NCI-H1105 treated with DMSO at 0.1 percent for 48 hours (cell line): ENCODE results near the gene RASD1.
"Not testable (repeated sequence)": the region's sequence is repeated elsewhere in the genome, so short reads cannot be mapped to it uniquely, and the experiment has no call there.

ENCODE experiments used
- DNase-seq: peaks from one replicate; lab custom pipeline; 2025; lab: John Stamatoyannopoulos, UW

Gene RASD1

GRCh38 chr17:17469358-17469757 lies 26.8 kb downstream of the RASD1 start:
- DNase-seq, result no peak

- no peak for DNase-seq
Observed at GRCh38 chr17:17468217-17469010, 27.8 kb downstream of the RASD1 start.

- DNase-seq, result no peak
Observed at GRCh38 chr17:17467720-17468119, 28.5 kb downstream of the RASD1 start.

- DNase-seq, result no peak
Observed at GRCh38 chr17:17467016-17467415, 29.2 kb downstream of the RASD1 start.

GRCh38 chr17:17466511-17466910 lies 29.7 kb downstream of the RASD1 start:
- no peak for DNase-seq

- not testable (repeated sequence) for DNase-seq
Observed at GRCh38 chr17:17465878-17466277, 30.3 kb downstream of the RASD1 start.

- DNase-seq, result no peak
Observed at GRCh38 chr17:17463821-17464220, 32.4 kb downstream of the RASD1 start.

GRCh38 chr17:17462048-17462824 lies 34.0 kb downstream of the RASD1 start:
- no peak for DNase-seq

GRCh38 chr17:17460038-17460437 lies 36.2 kb downstream of the RASD1 start:
- DNase-seq, result no peak

- DNase-seq, result no peak
Observed at GRCh38 chr17:17457680-17458079, 38.5 kb downstream of the RASD1 start.

- DNase-seq, result no peak
Observed at GRCh38 chr17:17456251-17456650, 39.9 kb downstream of the RASD1 start.

GRCh38 chr17:17455173-17455572 lies 41.0 kb downstream of the RASD1 start:
- no peak for DNase-seq

- peak; percentile 20 for DNase-seq
Observed at GRCh38 chr17:17454700-17455099, 41.5 kb downstream of the RASD1 start.

GRCh38 chr17:17454276-17454675 lies 41.9 kb downstream of the RASD1 start:
- no peak for DNase-seq

- DNase-seq, result no peak
Observed at GRCh38 chr17:17453088-17453487, 43.1 kb downstream of the RASD1 start.

GRCh38 chr17:17448723-17449122 lies 47.5 kb downstream of the RASD1 start:
- DNase-seq, result no peak

GRCh38 chr17:17448076-17448475 lies 48.1 kb downstream of the RASD1 start:
- DNase-seq, result no peak

GRCh38 chr17:17447264-17447663 lies 48.9 kb downstream of the RASD1 start:
- DNase-seq, result no peak

GRCh38 chr17:17446666-17447155 lies 49.5 kb downstream of the RASD1 start:
- no peak for DNase-seq

GRCh38 chr17:17445925-17446665 lies 50.1 kb downstream of the RASD1 start:
- DNase-seq, result no peak

- DNase-seq, result no peak
Observed at GRCh38 chr17:17445296-17445924, 50.8 kb downstream of the RASD1 start.
